Measurements from ENCODE around the gene NISCH.
A peak's percentile ranks its signal among the peaks of the same experiment; 100 is the strongest.

NISCH gene

DNA sequence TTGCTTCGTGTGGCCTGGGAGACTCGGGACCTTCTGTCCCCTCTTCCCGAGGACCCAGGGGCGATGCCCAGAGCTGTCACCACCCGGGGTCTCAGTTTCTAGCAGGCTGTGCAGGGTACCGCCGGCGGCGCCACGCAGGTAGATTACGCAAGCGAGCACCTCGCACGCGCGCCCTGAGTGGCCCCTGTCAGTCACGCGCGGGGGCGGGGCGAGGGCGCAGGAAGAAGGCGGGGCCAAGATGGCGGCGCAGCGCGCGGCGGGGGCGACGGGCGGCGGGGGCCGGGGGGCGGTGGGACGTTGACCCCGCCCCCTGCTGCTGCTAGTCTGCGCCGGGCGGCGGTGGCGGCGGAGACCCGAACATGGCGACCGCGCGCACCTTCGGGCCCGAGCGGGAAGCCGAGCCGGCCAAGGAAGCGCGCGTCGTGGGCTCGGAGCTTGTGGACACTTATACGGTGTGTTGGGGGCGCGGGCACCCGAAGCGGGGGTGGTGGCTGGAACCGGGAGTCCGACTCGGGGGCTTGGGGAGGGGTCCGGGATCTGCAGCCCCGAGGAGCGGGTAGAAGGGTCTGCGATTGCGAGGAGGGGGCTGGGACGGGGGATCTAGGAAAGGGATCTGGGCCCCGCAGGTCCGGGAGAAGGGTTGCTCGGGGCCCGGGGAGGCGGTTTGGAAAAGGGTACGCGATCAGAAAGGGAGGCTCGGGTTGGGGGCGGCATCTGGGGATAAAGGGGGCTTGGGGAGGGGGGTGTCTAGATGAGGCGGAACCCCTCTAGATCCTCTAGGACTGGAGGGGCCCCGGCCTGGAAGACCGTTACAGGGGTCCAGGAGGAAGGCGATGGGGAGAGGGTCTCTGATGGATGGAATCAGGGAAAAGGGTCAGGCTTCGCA lies at the start of gene NISCH:
Gene NISCH, plus strand, starts transcription at position 322 of the 886 bp plus-strand sequence. Its CDS starts 38 bp downstream, at position 360.
- peak within 1 kb of the TSS; percentile 56 for H3K27ac ChIP-seq (ENCODE audit: low read depth, low read length)
- peaks cover 36% of the 10 kb centered on the region for H3K36me3 ChIP-seq (ENCODE audit: control insufficient read depth, insufficient read depth, low read length)
- H3K4me1 ChIP-seq (ENCODE audit: control insufficient read depth, insufficient read depth, low read length) = peaks cover 15% of the 10 kb centered on the region; the same call in 1 of the 2 replicates
- H3K27me3 ChIP-seq (ENCODE audit: control insufficient read depth, insufficient read depth, low read length) = no peaks in the 10 kb centered on the region
- H3K4me3 ChIP-seq (ENCODE audit: low read depth, low read length) = peak within 1 kb of the TSS; percentile 88
- no peaks in the 10 kb centered on the region for H3K9me3 ChIP-seq (ENCODE audit: control insufficient read depth, insufficient read depth, low read length)
- peak within 1 kb of the TSS; percentile 70 for H3K9ac ChIP-seq (ENCODE audit: low read depth, low read length)

DNA sequence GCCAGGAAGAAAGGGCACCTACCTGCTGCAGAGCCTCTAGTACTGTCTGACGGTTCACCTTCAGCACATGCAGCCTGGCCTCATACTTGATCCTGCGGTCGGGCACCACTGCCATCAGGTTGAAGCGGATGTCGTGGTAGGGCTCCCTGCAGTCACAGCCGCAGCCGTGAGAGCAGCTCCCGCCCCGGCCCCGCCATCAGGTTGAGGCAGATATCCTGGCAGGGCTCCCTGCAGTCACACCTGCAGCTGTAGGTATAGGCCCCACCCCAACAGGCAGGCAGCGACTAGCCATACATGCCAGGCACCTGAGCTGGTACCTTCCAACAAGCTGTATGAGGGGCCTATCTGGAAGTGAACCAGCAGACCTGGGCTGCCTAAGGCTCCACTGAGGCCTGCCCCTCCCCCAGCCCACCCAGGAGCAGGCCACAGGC lies 49.2 kb upstream of the NISCH start:
- Histone ChIP-seq H3K9me3 (ENCODE audit: control insufficient read depth, insufficient read depth, low read length) (no peaks in the 10 kb centered on the region), H3K36me3 (ENCODE audit: control insufficient read depth, insufficient read depth, low read length) (peaks cover 71% of the 10 kb centered on the region), H3K27ac (ENCODE audit: low read depth, low read length) (no peak overlapping the region), H3K4me1 (ENCODE audit: control insufficient read depth, insufficient read depth, low read length) (peaks cover under 1% of the 10 kb centered on the region; the same call in 1 of the 2 replicates), H3K9ac (ENCODE audit: low read depth, low read length) (no peak overlapping the region), H3K27me3 (ENCODE audit: control insufficient read depth, insufficient read depth, low read length) (no peaks in the 10 kb centered on the region), H3K4me3 (ENCODE audit: low read depth, low read length) (no peak overlapping the region)

DNA sequence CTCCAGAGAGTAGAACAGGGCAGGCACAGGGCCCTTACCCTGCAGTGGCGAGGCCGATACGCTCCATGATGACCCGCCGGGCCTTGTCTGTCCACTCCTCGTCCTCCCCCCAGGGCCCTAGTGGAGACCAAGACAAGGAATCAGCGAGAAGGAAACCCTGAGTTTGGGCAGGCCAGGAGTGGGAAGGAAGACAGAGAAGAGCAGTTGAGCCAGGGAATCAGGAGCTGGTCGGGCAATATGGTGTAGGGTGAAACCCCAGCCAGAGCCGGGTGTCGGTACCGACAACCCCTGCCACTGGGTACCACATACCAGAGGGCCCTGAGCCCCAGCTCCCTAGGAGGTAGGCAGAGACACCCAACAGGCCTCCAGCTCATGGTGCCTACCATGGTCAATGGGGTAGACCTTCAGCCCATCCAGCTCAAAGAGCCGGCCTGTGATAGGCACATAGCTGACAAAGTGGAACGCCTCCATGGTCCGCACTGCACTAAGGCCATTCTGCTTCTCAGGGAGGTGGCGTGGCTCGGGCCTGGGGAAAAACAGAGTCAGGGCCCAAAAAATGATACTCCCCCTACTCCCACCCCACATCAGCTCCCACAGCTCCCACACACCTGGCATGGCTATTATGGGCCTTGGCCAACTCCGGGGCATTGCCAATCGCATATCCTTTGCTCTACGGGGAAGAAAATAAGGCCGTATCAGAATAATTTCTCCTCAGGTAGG lies 48.5 kb upstream of the NISCH start:
- Histone ChIP-seq H3K27me3 (ENCODE audit: control insufficient read depth, insufficient read depth, low read length) (no peaks in the 10 kb centered on the region), H3K36me3 (ENCODE audit: control insufficient read depth, insufficient read depth, low read length) (peaks cover 64% of the 10 kb centered on the region), H3K4me1 (ENCODE audit: control insufficient read depth, insufficient read depth, low read length) (peaks cover 4% of the 10 kb centered on the region), H3K4me3 (ENCODE audit: low read depth, low read length) (no peak overlapping the region), H3K27ac (ENCODE audit: low read depth, low read length) (no peak overlapping the region), H3K9ac (ENCODE audit: low read depth, low read length) (no peak overlapping the region), H3K9me3 (ENCODE audit: control insufficient read depth, insufficient read depth, low read length) (no peaks in the 10 kb centered on the region)

DNA sequence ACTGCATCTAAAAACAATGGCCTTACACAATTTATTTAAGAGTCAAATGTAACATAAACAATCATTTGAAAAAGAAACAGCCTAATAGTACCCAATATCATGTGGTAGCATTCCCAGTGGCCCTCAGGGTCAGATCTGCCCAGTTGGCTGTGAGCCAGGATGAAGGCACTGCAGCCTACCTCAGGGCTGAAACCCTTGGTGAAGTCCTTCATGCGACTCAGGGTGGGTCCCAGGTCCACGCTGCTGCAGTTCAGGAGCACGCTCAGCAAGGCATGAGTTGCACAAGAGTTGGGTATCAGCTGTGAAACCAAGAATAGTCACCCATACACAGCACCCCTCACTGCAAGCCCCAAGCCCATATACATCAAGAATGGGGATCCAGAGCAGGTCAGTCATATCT lies 47.6 kb upstream of the NISCH start:
- peaks cover 4% of the 10 kb centered on the region for H3K4me1 ChIP-seq (ENCODE audit: control insufficient read depth, insufficient read depth, low read length)
- H3K27me3 ChIP-seq (ENCODE audit: control insufficient read depth, insufficient read depth, low read length) = no peaks in the 10 kb centered on the region
- peaks cover 56% of the 10 kb centered on the region for H3K36me3 ChIP-seq (ENCODE audit: control insufficient read depth, insufficient read depth, low read length)
- no peak overlapping the region for H3K4me3 ChIP-seq (ENCODE audit: low read depth, low read length)
- no peaks in the 10 kb centered on the region for H3K9me3 ChIP-seq (ENCODE audit: control insufficient read depth, insufficient read depth, low read length)
- no peak overlapping the region for H3K9ac ChIP-seq (ENCODE audit: low read depth, low read length)
- H3K27ac ChIP-seq (ENCODE audit: low read depth, low read length) = no peak overlapping the region

DNA sequence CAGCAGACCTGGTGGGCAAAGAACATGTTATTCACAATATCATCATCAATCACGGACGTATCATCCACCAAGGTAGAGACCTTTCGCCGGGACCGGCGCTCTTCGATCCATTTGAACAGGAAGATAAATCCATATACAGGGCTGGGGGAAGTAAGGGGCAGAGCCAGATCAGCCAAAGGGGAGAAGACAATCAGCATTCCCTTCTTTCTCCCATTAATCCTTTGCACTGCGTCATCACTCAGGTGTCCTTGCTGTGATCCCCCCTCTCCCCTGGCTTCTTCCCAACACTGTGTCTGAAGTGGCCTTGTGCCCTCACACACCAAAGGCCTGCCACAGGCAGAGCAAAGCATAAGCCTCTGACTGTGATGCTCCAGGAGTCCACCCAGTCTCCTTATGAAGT lies 46.9 kb upstream of the NISCH start:
- Histone ChIP-seq H3K36me3 (ENCODE audit: control insufficient read depth, insufficient read depth, low read length) (peaks cover 49% of the 10 kb centered on the region), H3K27me3 (ENCODE audit: control insufficient read depth, insufficient read depth, low read length) (no peaks in the 10 kb centered on the region), H3K9me3 (ENCODE audit: control insufficient read depth, insufficient read depth, low read length) (no peaks in the 10 kb centered on the region), H3K9ac (ENCODE audit: low read depth, low read length) (no peak overlapping the region), H3K4me1 (ENCODE audit: control insufficient read depth, insufficient read depth, low read length) (peaks cover 4% of the 10 kb centered on the region), H3K4me3 (ENCODE audit: low read depth, low read length) (no peak overlapping the region), H3K27ac (ENCODE audit: low read depth, low read length) (no peak overlapping the region)

DNA sequence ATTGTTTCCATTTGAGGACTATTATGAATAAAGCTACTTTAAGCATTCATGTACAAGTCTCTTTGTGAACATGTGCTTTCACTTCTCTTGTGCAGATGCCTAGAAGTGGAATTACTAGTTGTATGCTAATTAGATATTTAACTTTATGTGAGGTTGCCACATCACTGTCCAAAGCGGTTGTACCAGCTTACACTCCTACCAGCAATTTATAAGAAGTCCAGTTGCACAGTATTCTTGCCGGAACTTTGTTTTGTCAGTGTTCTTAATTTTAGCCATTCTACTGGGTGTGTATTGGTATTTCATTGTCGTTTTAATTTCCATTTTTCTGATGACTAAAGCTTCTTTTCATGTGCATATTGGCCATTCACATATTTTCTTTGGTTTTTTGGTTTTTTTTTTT lies 39.6 kb upstream of the NISCH start:
- no peaks in the 10 kb centered on the region; the same call in 1 of the 2 replicates for H3K36me3 ChIP-seq (ENCODE audit: control insufficient read depth, insufficient read depth, low read length)

DNA sequence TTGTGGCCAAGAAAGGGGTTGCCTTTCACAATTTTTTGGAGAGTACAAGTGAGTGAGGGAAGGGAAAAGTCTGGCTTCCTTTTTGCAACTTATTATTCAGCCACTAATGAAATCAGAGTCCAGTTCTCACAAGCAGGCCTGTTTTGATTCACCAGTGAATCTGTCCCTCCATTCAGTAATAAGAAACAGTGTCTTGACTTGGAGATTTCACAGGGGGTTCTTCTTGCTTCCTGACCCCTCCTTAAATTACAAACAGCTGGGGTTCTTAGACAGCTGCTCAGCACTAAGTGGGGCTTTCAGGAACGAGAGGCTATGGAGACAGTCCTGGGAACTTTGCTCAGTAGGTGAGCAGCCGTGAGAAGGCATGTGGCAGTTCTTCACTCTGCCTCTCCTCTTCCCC lies 35.0 kb upstream of the NISCH start:
- H3K9me3 ChIP-seq (ENCODE audit: control insufficient read depth, insufficient read depth, low read length) = no peaks in the 10 kb centered on the region
- no peak overlapping the region for H3K9ac ChIP-seq (ENCODE audit: low read depth, low read length)

More for the DNA sequence above, 39.6 kb upstream of the NISCH start:
- Histone ChIP-seq H3K27ac (ENCODE audit: low read depth, low read length) (no peak overlapping the region), H3K4me1 (ENCODE audit: control insufficient read depth, insufficient read depth, low read length) (peaks cover 4% of the 10 kb centered on the region), H3K9ac (ENCODE audit: low read depth, low read length) (no peak overlapping the region), H3K27me3 (ENCODE audit: control insufficient read depth, insufficient read depth, low read length) (no peaks in the 10 kb centered on the region), H3K9me3 (ENCODE audit: control insufficient read depth, insufficient read depth, low read length) (no peaks in the 10 kb centered on the region), H3K4me3 (ENCODE audit: low read depth, low read length) (no peak overlapping the region)

DNA sequence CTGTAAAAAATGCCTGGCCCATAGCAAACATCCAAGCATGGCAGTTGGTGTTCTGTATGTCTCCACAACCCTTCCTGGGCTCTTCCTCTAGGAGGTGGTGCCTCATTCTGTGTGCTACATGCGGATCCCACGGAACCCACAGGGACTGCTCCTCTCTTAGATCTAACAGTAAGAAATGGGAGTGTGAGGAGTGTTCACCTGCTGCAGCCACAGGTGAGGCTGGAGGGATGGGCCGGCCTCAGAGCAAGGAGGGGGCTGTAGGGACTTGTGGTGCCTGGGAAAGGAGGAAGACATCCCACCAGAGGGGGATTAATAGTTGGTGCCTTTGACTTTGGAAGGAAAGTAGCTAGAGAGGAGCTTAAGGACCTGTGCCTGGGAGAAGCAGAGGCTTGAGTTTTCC lies 32.7 kb upstream of the NISCH start:
- H3K9me3 ChIP-seq (ENCODE audit: control insufficient read depth, insufficient read depth, low read length) = no peaks in the 10 kb centered on the region
- no peak overlapping the region for H3K4me3 ChIP-seq (ENCODE audit: low read depth, low read length)
- peaks cover 9% of the 10 kb centered on the region; the same call in 1 of the 2 replicates for H3K4me1 ChIP-seq (ENCODE audit: control insufficient read depth, insufficient read depth, low read length)
- no peaks in the 10 kb centered on the region for H3K27me3 ChIP-seq (ENCODE audit: control insufficient read depth, insufficient read depth, low read length)
- H3K27ac ChIP-seq (ENCODE audit: low read depth, low read length) = no peak overlapping the region
- H3K36me3 ChIP-seq (ENCODE audit: control insufficient read depth, insufficient read depth, low read length) = no peaks in the 10 kb centered on the region
- no peak overlapping the region for H3K9ac ChIP-seq (ENCODE audit: low read depth, low read length)

More for the DNA sequence above, 35.0 kb upstream of the NISCH start:
- H3K4me1 ChIP-seq (ENCODE audit: control insufficient read depth, insufficient read depth, low read length) = peaks cover 9% of the 10 kb centered on the region; the same call in 1 of the 2 replicates
- H3K4me3 ChIP-seq (ENCODE audit: low read depth, low read length) = no peak overlapping the region
- H3K27me3 ChIP-seq (ENCODE audit: control insufficient read depth, insufficient read depth, low read length) = no peaks in the 10 kb centered on the region
- no peak overlapping the region for H3K27ac ChIP-seq (ENCODE audit: low read depth, low read length)
- H3K36me3 ChIP-seq (ENCODE audit: control insufficient read depth, insufficient read depth, low read length) = no peaks in the 10 kb centered on the region; the same call in 1 of the 2 replicates

DNA sequence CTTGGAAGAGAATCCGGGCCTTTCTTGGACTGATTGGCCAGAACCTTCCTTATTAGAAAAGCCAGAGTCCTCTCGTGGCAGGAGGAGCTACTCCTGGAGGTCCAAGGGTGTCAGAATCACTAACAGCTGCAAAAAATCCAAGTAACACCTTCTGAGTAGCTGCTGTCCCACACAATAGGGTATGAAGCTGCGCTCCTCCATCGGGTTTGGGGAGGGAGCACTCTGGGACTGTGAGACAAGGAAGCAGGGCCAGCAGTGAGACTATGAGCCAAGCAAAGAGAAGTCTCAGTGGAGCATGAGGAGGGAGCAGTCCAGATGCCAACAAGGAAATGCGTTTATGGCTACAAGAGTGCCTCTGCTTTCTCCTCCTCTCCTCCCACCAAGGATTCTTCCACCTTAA lies 32.2 kb upstream of the NISCH start:
- no peak overlapping the region for H3K27ac ChIP-seq (ENCODE audit: low read depth, low read length)

DNA sequence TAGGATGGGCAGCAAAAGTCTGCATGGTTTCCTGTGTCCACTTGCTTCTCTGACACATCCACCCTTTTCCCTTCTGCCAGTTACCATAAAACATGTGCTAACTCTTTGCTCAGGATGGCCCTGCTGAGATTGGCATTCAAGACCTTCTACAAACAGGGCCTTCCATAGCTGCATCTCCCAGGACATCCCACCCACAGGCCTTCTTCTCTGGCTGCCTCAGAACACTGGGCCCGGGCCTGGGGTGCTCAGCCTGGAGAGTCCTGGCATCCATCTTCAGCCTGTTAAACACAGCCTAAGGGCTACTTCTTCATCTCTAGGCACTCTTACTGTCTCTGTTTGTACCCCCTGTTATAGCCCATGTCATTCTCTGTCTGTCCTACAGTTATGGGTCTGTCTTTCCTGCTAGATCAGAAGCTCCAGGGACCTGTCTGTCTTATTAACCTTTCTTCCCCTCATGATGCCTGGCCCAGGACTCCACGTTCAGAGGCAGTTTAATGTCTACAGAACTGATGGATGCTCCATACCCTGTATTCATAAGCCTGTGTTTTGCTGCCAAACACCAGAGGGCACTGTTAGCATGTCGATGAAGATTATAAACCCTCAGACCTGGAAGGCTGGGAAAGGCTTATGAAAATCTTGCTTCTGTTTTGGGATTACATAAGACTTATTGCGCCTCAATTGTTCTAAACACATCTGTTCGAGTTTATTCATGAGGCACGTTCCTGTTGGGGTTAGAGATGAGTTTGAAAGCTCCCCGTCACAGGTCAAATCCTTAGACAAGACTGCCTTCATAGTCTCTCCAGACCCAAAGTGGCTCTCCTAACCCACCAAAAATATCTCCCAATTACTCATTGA lies 27.0 kb upstream of the NISCH start:
- H3K4me1 ChIP-seq (ENCODE audit: control insufficient read depth, insufficient read depth, low read length) = peaks cover 4% of the 10 kb centered on the region; the same call in 1 of the 2 replicates
- H3K27me3 ChIP-seq (ENCODE audit: control insufficient read depth, insufficient read depth, low read length) = no peaks in the 10 kb centered on the region
- H3K9me3 ChIP-seq (ENCODE audit: control insufficient read depth, insufficient read depth, low read length) = no peaks in the 10 kb centered on the region
- H3K9ac ChIP-seq (ENCODE audit: low read depth, low read length) = no peak overlapping the region
- no peaks in the 10 kb centered on the region for H3K36me3 ChIP-seq (ENCODE audit: control insufficient read depth, insufficient read depth, low read length)
- H3K27ac ChIP-seq (ENCODE audit: low read depth, low read length) = no peak overlapping the region
- no peak overlapping the region for H3K4me3 ChIP-seq (ENCODE audit: low read depth, low read length)

More for the DNA sequence above, 32.2 kb upstream of the NISCH start:
- peaks cover 9% of the 10 kb centered on the region; the same call in 1 of the 2 replicates for H3K4me1 ChIP-seq (ENCODE audit: control insufficient read depth, insufficient read depth, low read length)
- H3K4me3 ChIP-seq (ENCODE audit: low read depth, low read length) = no peak overlapping the region
- no peaks in the 10 kb centered on the region for H3K9me3 ChIP-seq (ENCODE audit: control insufficient read depth, insufficient read depth, low read length)
- H3K27me3 ChIP-seq (ENCODE audit: control insufficient read depth, insufficient read depth, low read length) = no peaks in the 10 kb centered on the region
- no peak overlapping the region for H3K9ac ChIP-seq (ENCODE audit: low read depth, low read length)
- no peaks in the 10 kb centered on the region for H3K36me3 ChIP-seq (ENCODE audit: control insufficient read depth, insufficient read depth, low read length)

Data from HUES48 (cell line).